Stimulated activated CD4-positive, alpha-beta T cell treated with anti-CD3 and anti-CD28 coated beads, Interleukin-1b, Interleukin-23, amount 100 ng/mL, for 24 hours (primary cell): ENCODE measurements around the gene MAGI1.

ENCODE experiments used
- DNase-seq, 4 experiments: peaks; one replicate each; pipeline ENCODE4 v3.0.0-alpha.2; 2020; ENCODE audit warnings: low read depth in 4 of 4, low spot score in 1 of 4

Gene MAGI1

DNA sequence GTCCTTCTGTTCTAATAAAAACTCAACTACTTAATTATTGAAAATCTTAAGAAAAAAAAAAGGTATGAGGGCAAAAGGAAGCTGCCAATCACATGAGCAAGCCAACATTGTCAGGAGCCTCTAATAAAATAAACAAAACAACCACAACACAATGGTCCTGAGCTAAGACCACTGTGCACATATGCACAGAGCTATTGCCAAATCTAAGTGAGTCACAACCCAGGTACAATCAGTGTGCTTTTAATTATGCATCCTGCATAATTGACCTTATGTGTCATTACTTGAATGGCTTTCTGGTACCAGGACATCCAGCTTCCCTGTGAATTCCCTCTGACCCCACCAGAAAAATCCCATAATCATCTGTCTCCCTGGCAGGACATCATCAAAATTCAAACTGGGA lies 639.8 kb downstream of the MAGI1 start:
- no peak for DNase-seq

DNA sequence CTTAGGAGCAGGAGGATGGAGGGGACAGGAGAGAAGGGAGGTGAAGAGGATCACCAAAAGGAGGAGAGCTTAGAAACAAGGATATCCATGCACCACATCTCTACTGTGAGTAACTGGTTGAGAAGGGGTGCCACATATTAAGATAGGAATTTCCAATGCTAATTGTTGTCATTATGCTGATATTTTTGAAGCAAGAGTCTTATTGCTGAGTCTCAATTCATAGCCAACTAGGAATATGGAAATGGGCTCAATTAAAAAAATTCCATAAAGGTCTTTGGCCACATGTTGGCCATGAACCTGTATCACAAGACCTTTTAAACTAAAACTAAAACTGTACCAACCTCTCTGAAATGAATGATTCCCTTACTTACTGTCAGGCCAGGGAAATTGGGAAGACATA lies 642.6 kb downstream of the MAGI1 start:
- no peak for DNase-seq

DNA sequence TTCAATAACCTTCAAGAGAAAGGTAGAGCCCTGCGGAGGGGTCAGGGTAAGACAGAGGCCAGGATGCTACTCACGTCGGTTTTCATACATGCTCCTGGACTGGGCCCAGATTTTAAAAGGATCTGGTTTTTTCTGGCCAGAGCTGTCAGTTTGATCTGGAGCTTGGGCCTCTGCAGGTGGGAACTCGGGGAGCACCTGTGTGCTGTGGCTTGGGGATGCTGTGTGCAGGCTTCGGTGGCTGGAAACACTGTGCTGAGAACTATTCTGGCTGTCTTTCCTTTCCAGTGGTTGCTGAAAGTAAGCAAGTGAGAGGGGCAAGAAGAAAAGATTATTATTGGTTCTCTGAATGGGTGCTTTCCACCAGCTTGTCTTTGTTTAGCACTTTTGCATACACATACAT lies 647.6 kb downstream of the MAGI1 start:
- no peak for DNase-seq

GRCh38 chr3:65385805-65386204 lies 652.9 kb downstream of the MAGI1 start:
- DNase-seq: no peak

GRCh38 chr3:65381496-65382010 lies 657.2 kb downstream of the MAGI1 start:
- no peak for DNase-seq

GRCh38 chr3:65379223-65379622 lies 659.5 kb downstream of the MAGI1 start:
- DNase-seq: no peak

DNA sequence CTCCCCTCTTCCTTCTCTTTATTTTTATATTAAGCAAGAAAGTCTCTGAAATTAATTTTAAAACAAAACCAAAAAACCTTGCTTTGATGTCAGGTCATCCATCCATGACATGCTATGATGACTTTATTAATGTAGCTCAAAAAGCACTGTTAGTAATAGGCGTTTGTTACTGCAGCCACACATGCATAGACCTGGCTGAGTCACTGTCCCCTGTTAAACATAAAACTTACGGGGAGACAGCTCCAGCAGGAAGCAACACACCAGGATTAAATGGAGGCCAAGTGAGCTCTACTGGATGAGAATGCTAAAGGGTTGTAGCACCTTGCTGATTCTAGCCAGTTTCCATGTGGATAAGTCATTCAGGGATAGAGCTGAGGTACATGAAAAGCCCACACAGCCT lies 661.1 kb downstream of the MAGI1 start:
- no peak for DNase-seq

DNA sequence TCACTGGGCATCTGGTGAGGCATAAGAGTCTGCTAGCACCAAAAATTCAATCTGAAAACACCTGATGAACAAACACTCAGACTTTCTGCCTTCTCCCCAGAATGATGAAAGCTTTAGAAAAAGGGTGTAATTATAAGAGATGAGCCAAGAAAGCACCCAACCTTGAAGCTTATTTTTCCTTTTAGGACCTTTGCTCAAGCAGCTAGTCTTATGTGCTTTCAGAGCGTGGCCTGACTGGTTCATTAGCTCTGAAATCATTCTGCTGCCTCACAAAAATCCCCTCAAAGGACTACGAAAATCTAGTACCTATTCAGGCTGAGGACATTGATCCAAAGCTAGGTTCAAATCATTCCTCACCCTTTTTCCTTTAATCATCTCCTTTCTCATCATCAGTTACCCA lies 662.3 kb downstream of the MAGI1 start:
- no peak for DNase-seq

DNA sequence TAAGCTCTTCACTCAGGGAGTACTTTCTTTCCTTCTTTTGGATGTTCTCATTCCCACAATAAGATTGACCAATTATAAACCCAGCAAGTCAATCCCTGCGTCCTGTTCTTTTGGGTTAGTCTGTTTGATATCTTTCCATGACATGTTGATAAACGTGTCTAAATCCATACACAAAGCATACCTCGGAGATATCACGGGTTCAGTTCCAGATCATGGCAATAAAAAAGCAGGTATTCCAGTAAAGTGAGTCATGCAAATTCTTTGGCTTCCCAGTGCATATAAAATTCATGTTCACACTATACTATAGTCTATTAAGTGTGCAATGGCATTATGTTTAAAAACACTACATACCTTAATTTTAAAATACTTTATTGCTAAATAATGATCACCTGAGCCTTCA lies 667.7 kb downstream of the MAGI1 start:
- no peak for DNase-seq

GRCh38 chr3:65368866-65369265 lies 669.9 kb downstream of the MAGI1 start:
- DNase-seq: no peak

DNA sequence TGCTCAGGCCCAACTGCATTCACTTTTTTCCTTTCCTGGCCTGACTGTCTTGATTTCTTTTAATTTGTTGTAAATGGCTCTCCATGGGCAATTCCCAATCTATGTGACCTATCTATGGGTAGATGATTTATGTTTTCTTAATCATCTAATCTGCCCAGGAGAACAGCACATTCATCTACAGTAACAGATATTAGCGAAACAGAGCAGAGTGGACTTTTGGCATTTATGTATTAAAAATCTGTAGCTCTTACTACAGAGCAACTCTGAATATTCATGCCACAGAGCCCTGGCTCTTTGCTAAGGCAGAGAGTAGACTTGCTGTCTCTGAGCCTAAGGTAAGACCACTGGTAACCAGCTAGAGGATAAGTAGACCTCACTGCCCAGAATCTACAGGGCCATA lies 676.0 kb downstream of the MAGI1 start:
- DNase-seq: no peak

DNA sequence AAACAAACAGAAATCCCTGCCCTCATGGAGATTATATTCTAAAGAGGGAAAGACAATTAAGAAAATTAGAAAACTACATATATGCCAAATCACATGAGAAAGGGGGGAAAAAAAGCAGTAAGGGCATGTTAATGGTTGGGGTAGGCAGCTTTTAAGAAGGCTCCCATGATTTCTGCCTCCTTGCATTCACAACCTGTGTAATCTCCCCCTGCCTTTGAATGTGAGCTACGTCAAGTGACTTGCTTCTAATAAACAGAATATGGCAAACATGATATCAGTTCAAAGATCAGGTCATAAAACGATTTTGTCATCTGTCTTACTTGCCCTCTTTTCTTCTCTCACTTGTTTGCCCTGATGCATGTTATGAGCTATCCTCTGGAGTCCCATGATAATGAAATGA lies 677.3 kb downstream of the MAGI1 start:
- DNase-seq: no peak

DNA sequence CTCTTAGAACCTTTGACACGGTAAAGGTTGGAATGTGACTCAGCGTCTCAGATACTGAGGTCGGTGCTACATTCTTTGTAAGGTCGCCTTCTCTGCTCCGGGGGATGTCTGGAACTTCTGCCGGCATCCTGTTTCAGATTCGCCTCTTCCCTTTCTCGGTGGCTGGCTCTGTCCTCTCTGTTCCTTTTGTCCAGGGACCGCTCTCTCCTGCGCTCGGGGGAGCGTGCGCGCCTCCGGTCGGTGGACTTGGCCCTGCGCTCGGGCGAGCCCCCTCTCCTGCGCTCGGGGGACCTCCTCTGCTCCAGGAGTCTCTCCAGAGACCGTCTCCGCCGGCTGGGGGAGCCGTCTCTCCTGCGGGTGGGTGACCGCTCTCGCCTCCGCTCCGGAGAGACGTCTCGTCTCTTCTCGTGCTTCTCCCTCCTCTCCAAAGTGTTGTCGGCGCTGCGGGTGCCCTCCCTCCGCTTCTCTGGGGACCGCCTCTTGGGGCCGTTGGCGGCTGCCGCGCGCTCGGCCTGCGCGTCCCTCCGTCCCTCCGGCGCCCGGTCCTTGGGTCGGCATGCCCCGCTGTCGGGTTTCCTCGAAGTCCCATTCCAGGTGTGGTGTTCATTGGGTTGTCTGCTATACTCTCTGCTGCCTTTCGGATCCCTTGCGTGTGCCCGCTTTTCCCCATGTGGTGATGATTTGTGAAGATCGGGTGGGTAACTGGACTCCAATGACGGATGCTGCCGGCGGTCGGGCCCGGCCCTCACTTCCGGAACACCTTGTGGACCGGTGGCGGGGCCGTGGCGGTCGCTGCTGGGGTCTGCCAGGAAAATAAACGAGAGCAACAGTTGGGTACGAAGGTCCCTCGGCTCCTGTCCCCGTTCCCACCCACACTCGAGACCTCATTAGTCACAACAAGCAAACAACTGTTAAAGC lies 682.1 kb downstream of the MAGI1 start:
- no peak for DNase-seq

- no peak for DNase-seq
Measured at GRCh38 chr3:65354880-65355279, 683.8 kb downstream of the MAGI1 start.

- no peak for DNase-seq
Measured at GRCh38 chr3:65352951-65353350, 685.8 kb downstream of the MAGI1 start.

GRCh38 chr3:65351753-65352152 lies 687.0 kb downstream of the MAGI1 start:
- DNase-seq: no peak

DNA sequence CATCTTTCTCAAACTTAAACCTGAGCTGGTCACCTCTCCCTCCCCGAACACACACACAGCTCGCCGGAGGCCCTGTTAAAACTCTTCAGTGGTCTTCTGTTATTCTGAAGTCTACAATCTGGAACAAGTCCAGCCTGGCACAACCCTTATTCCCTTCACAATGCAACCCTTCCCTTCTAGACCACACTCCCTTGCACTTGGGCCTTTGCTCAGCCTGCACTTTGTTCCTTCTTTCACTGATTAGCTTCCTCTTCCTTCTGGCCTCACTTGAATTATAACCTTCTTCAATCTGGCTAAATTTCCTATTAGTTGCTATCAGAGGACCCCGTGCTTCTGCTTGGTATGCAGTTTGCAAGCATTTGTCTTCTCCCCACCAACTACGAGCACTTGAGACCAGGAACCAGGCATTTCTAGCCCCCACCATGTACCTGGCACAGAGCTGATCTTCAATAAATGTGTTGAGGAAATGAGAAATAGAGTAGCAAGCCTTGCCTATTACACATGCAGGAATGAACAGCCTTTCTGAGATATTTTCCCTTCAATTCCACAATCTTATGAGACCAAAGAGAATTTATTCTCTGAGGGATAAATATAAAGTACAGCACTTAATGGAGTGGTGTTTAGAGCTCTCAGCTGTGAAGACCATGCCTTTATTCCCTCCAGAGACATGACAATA lies 687.8 kb downstream of the MAGI1 start:
- no peak for DNase-seq

DNA sequence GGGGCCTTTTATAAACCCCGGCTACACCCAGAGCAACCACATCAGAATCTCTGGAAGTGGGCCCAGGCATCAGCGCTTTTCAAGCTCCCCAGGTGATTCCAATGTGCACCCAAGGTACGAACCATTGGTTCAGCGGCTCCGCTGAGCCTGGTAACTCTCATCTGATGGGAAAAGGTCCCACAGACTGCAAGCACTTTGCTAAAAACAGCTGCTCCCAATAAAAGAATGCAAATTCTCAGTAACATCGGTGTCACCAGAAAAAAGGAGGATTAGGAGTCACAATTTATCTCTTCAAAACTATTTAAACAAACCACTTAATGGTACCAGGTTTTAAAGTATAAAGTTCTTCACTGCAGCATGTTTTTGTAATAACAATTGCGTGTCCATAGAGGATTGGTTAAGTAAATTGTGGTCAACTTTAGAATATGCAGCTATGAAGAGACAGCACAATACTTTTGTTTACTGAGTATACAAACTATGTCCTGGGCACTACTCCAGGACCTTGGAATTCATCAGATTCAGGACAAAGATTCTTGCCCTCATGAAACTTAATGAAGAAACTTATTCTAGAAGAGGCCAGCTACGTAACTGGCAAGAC lies 690.2 kb downstream of the MAGI1 start:
- DNase-seq: no peak

GRCh38 chr3:65347166-65347565 lies 691.6 kb downstream of the MAGI1 start:
- no peak for DNase-seq

DNA sequence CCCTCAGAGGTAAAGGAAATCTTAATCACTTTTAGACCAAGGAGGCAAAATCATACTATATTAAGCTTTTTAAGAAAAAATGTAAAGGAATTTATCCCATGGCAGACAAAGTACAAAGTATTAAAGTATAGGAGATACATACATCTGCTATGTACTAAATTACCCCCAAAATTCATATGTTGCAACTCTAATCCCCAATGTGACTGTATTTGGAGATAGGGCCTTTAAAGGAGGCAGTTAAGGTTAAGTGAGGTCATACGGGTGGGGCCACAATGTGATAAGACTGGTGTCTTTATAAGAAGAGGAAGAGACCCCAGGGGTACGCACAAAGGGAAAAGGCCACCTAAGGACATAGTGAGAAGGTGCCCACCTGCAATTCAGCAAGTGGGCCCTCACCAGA lies 693.9 kb downstream of the MAGI1 start:
- DNase-seq: no peak

GRCh38 chr3:65344444-65344843 lies 694.3 kb downstream of the MAGI1 start:
- DNase-seq: no peak

DNA sequence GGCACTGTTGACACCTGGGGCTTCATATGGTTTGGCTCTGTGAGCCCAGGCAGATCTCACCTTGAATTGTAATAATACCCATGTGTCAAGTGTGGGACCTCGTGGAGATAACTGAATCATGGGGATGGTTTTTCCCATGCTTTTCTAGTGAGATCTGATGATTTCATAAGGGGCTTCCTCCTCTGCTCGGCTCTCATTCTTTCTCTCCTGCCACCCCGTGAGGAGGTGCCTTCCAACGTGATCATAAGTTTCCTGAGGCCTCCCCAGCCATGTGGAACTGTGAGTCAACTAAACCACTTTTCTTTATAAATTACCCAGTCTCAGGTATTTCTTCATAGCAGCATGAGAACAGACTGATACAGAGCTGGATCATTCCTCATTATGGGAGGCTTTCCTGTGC lies 695.0 kb downstream of the MAGI1 start:
- no peak for DNase-seq
